Esophagus muscularis mucosa (tissue), 4 donors: ENCODE data around the gene ATP10B. TPM values are rescaled to one million over a fixed set of nuclear protein-coding genes. Genes with fewer than 3 reads are reported as not detected.
A peak's percentile ranks its signal among the peaks of the same experiment; 100 is the strongest.

ENCODE experiments used
- DNase-seq: peaks from one replicate; pipeline ENCODE4 v3.0.0-alpha.2; 2017; ENCODE audit errors: extremely low spot score
- H3K27ac ChIP-seq, 4 donors: fragments of 200-600 bp; sonication (generic); replicated peaks in 1 of 4; 1 replicate in 3 of 4; 2 replicates in 1 of 4; pipeline ENCODE4 v1.5.1; 2016 to 2019; ENCODE audit warnings: mild to moderate bottlenecking in 1 of 4
- H3K27me3 ChIP-seq, 4 donors: fragments of 200-600 bp; sonication (generic); one replicate each; pipeline versions ENCODE4 v1.5.1 to v1.6.0; 2016 to 2019
- H3K36me3 ChIP-seq, 4 donors: fragments of 200-600 bp; sonication (generic); one replicate each; pipeline ENCODE4 v1.5.1; 2016 to 2019
- H3K4me1 ChIP-seq, 4 donors: fragments of 200-600 bp; sonication (generic); one replicate each; pipeline ENCODE4 v1.5.1; 2016 to 2019
- H3K4me3 ChIP-seq, 4 donors: fragments of 200-600 bp; sonication (generic); 1 replicate in 2 of 4; 2 replicates in 2 of 4; pipeline ENCODE4 v1.5.1; 2016 to 2019; ENCODE audit warnings: mild to moderate bottlenecking in 4 of 4, moderate library complexity in 1 of 4
- H3K9me3 ChIP-seq, 4 donors: fragments of 200-600 bp; sonication (generic); 1 replicate in 3 of 4; 2 replicates in 1 of 4; pipeline ENCODE4 v1.5.1; 2016 to 2019
- EP300 ChIP-seq: sonication (generic); formaldehyde crosslinking; IDR thresholded peaks from one replicate; pipeline ENCODE4 v1.6.1; 2017; ENCODE audit warnings: antibody characterized with exemption
- POLR2A ChIP-seq: fragments of 450-650 bp; IDR thresholded peaks from one replicate; pipeline ENCODE4 v1.6.1; 2017; ENCODE audit warnings: antibody characterized with exemption, moderate library complexity, mild to moderate bottlenecking, low read depth
- POLR2AphosphoS5 ChIP-seq, 2 donors: sonication (generic); formaldehyde crosslinking; IDR thresholded peaks; one replicate each; pipeline ENCODE4 v1.6.1; 2017; ENCODE audit warnings: antibody characterized with exemption in 2 of 2
- WGBS: methylation state at CpG from one replicate; pipeline ENCODE4 v1.1.5; 2018; 5-methylcytosine and 5-hydroxymethylcytosine counted together
- intact Hi-C: fragments of 100-400 bp; cut with DNase I; formaldehyde crosslinking; loops from one replicate; pipeline ENCODE4 v1.15.1; 2023
- total RNA-seq, 4 donors: library from RNA; depleted of rRNA; stranded (reverse); fragments of >200 nt; gene quantifications; one replicate each; pipeline versions ENCODE4 v1.1.0 to v1.2.1, GENCODE V29; 2016
- TF ChIP-seq, protein P1 (sequence below), 3 experiments: fragments of 200-600 bp in 2 of 3; fragments of 450-650 bp in 1 of 3; sonication (generic) in 2 of 3; IDR thresholded peaks; one replicate each; pipeline ENCODE4 v1.5.1; 2017 to 2019; ENCODE audit warnings: antibody characterized with exemption in 3 of 3, mild to moderate bottlenecking in 2 of 3, moderate library complexity in 1 of 3

Gene ATP10B
- total RNA-seq, 4 donors from 2014 or later: 0.42 to 1.1 (median 0.79) TPM

- Histone ChIP-seq H3K4me1 (no peaks in the 10 kb centered on the region), H3K27me3 (peaks cover 0 to 4% (median 0%) of the 10 kb centered on the region in 4 donors), H3K36me3 (no peaks in the 10 kb centered on the region), H3K9me3 (no peaks in the 10 kb centered on the region), H3K4me3 (no peak overlapping the region), H3K27ac (no peak overlapping the region)
- intact Hi-C loops: no loop called here
- no peak for DNase-seq
- 93% methylated on average over 8 of the region's 8 CpGs for WGBS
- no peak for TF ChIP-seq POLR2AphosphoS5 (IDR thresholded peaks at IDR 0.05)
- no peak for TF ChIP-seq EP300
- TF ChIP-seq POLR2A: no peak
Measured at GRCh38 chr5:160655717-160656116, 196.3 kb downstream of the ATP10B start.

- no peak overlapping the region for H3K27ac ChIP-seq
- intact Hi-C loops: no loop called here
- H3K27me3 ChIP-seq: no peaks in the 10 kb centered on the region
- TF ChIP-seq EP300: no peak
- no peak for TF ChIP-seq POLR2AphosphoS5 (IDR thresholded peaks at IDR 0.05)
- TF ChIP-seq, protein P1, sequence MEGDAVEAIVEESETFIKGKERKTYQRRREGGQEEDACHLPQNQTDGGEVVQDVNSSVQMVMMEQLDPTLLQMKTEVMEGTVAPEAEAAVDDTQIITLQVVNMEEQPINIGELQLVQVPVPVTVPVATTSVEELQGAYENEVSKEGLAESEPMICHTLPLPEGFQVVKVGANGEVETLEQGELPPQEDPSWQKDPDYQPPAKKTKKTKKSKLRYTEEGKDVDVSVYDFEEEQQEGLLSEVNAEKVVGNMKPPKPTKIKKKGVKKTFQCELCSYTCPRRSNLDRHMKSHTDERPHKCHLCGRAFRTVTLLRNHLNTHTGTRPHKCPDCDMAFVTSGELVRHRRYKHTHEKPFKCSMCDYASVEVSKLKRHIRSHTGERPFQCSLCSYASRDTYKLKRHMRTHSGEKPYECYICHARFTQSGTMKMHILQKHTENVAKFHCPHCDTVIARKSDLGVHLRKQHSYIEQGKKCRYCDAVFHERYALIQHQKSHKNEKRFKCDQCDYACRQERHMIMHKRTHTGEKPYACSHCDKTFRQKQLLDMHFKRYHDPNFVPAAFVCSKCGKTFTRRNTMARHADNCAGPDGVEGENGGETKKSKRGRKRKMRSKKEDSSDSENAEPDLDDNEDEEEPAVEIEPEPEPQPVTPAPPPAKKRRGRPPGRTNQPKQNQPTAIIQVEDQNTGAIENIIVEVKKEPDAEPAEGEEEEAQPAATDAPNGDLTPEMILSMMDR (IDR thresholded peaks at IDR 0.05): no peak
- no peak for TF ChIP-seq POLR2A
- H3K9me3 ChIP-seq: no peaks in the 10 kb centered on the region
- DNase-seq: no peak
- H3K36me3 ChIP-seq: no peaks in the 10 kb centered on the region
- 86% methylated on average over 9 of the region's 9 CpGs for WGBS
- H3K4me3 ChIP-seq: no peak overlapping the region
- no peaks in the 10 kb centered on the region for H3K4me1 ChIP-seq
Measured at GRCh38 chr5:160651692-160652645, 200.0 kb downstream of the ATP10B start.

DNA sequence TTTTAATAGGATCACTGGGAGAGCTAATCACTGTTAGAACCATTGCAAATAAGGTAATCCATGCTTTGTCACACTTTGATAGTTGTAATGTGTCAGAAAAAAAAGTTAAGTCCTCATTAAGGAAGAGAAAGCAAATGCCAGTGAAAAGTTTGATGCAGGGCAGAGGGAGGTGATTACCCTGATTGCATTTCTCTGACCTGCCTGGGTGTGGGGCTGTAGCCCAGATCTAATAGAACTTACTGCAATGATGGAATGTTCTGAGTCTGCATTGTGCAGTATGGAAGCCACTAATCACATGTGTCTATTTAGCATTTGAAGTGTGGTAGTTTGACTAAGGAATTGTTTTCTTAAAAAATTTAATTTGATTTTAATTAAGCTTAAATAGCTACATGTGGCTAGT lies 202.7 kb downstream of the ATP10B start:
- TF ChIP-seq POLR2AphosphoS5 (IDR thresholded peaks at IDR 0.05): no peak
- TF ChIP-seq, protein P1 (IDR thresholded peaks at IDR 0.05): peak in 2 of 3 experiments; percentile 7 to 16
- TF ChIP-seq POLR2A: no peak
- no peak for TF ChIP-seq EP300
- Histone ChIP-seq H3K4me3 (no peak overlapping the region), H3K4me1 (no peaks in the 10 kb centered on the region), H3K27me3 (no peaks in the 10 kb centered on the region), H3K9me3 (no peaks in the 10 kb centered on the region), H3K36me3 (no peaks in the 10 kb centered on the region), H3K27ac (no peak overlapping the region)
- no peak for DNase-seq
- intact Hi-C loops: no loop called here

DNA sequence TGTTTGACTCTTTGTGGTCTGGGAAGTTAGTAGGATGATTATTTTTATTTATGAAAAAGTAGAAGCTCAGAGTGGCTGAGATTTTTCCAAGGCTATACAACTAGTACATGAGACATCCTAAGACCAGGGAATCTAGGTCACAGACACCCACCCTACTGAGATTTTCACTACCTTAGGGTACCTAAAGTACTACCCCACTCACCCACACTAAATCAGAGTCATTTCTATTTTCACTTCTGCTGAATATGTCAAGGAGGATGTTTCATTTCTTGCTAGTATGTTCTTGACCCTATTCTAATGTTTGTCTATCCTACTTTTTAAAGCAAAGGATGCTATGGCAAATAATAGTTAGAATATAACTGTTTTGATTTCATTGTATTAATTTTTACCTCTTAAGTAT lies 206.0 kb downstream of the ATP10B start:
- H3K27ac ChIP-seq: no peak overlapping the region
- TF ChIP-seq EP300 (no peak), POLR2AphosphoS5 (IDR thresholded peaks at IDR 0.05) (no peak), POLR2A (no peak)
- TF ChIP-seq, protein P1 (IDR thresholded peaks at IDR 0.05): no peak
- no peaks in the 10 kb centered on the region for H3K4me1 ChIP-seq
- H3K36me3 ChIP-seq: no peaks in the 10 kb centered on the region
- H3K4me3 ChIP-seq: no peak overlapping the region
- intact Hi-C loops: no loop called here
- DNase-seq: no peak
- no peaks in the 10 kb centered on the region for H3K27me3 ChIP-seq
- H3K9me3 ChIP-seq: no peaks in the 10 kb centered on the region

- TF ChIP-seq POLR2AphosphoS5 (IDR thresholded peaks at IDR 0.05): no peak
- TF ChIP-seq, protein P1 (IDR thresholded peaks at IDR 0.05): no peak
- no peak for TF ChIP-seq EP300
- no peak for TF ChIP-seq POLR2A
- 78% methylated on average over 4 of the region's 4 CpGs for WGBS
- no peak overlapping the region for H3K4me3 ChIP-seq
- no peaks in the 10 kb centered on the region for H3K9me3 ChIP-seq
- peaks cover 0 to 5% (median 0%) of the 10 kb centered on the region in 4 donors for H3K27me3 ChIP-seq
- intact Hi-C loops: no loop called here
- no peaks in the 10 kb centered on the region for H3K4me1 ChIP-seq
- no peak overlapping the region for H3K27ac ChIP-seq
- no peaks in the 10 kb centered on the region for H3K36me3 ChIP-seq
- no peak for DNase-seq
Measured at GRCh38 chr5:160643616-160644240, 208.3 kb downstream of the ATP10B start.
